SK-N-SH treated with all-trans-retinoic acid at 6 μM for 48 hours (cell line): ENCODE data around the gene TOMM7.

Source experiments
- BACH2 ChIP-seq: fragments of 250-450 bp; sonication (Bioruptor Pico); IDR thresholded peaks from 2 replicates; pipeline ENCODE4 v1.9.0; 2021; ENCODE audit warnings: mild to moderate bottlenecking, borderline replicate concordance
- CREB5 ChIP-seq: fragments of 250-450 bp; sonication (Bioruptor Pico); IDR thresholded peaks from 2 replicates; pipeline ENCODE4 v1.5.1; 2020; ENCODE audit warnings: low read depth, mild to moderate bottlenecking, moderate library complexity
- CSRNP3 ChIP-seq: fragments of 250-450 bp; sonication (Bioruptor Pico); IDR thresholded peaks from 2 replicates; pipeline ENCODE4 v1.5.1; 2021; ENCODE audit warnings: mild to moderate bottlenecking, moderate library complexity
- ESRRG ChIP-seq: fragments of 250-450 bp; sonication (Bioruptor Pico); IDR thresholded peaks from 2 replicates; pipeline ENCODE4 v1.6.1; 2021; ENCODE audit warnings: mild to moderate bottlenecking
- POU6F1 ChIP-seq: fragments of 250-450 bp; sonication (Bioruptor Pico); IDR thresholded peaks from 2 replicates; pipeline ENCODE4 v1.8.0; 2021; ENCODE audit warnings: low read depth, mild to moderate bottlenecking, moderate library complexity, borderline replicate concordance
- RARB ChIP-seq: fragments of 250-450 bp; sonication (Bioruptor Pico); IDR thresholded peaks from 2 replicates; pipeline ENCODE4 v1.8.0; 2021; ENCODE audit warnings: mild to moderate bottlenecking, moderate library complexity
- SNAI2 ChIP-seq: fragments of 250-450 bp; sonication (Bioruptor Pico); IDR thresholded peaks from 2 replicates; pipeline ENCODE4 v1.5.0; 2020; ENCODE audit warnings: mild to moderate bottlenecking, moderate library complexity
- TOX ChIP-seq: fragments of 250-450 bp; sonication (Bioruptor Pico); IDR thresholded peaks from 2 replicates; pipeline ENCODE4 v1.8.0; 2021; ENCODE audit warnings: mild to moderate bottlenecking, moderate library complexity, borderline replicate concordance
- ZFP3 ChIP-seq: fragments of 250-450 bp; sonication (Bioruptor Pico); IDR thresholded peaks from 2 replicates; pipeline ENCODE4 v1.5.0; 2020; ENCODE audit warnings: mild to moderate bottlenecking, moderate library complexity
- ZNF565 ChIP-seq: fragments of 450-650 bp; formaldehyde crosslinking; conservative IDR thresholded peaks from 2 replicates; pipeline ENCODE4 v1.5.0; 2020; ENCODE audit warnings: low read depth, mild to moderate bottlenecking, moderate library complexity
- ZNF70 ChIP-seq: fragments of 450-650 bp; formaldehyde crosslinking; IDR thresholded peaks from 2 replicates; pipeline ENCODE4 v1.5.0; 2020; ENCODE audit warnings: mild to moderate bottlenecking, moderate library complexity

- TF ChIP-seq BACH2 (CRISPR knock-in tag) (no peak), ZNF70 (CRISPR knock-in tag) (no peak), POU6F1 (CRISPR knock-in tag) (no peak), TOX (CRISPR knock-in tag) (no peak), CSRNP3 (CRISPR knock-in tag) (no peak), SNAI2 (CRISPR knock-in tag) (no peak), ZFP3 (no peak), RARB (CRISPR knock-in tag) (no peak), CREB5 (CRISPR knock-in tag) (no peak), ESRRG (CRISPR knock-in tag) (no peak), ZNF565 (CRISPR knock-in tag) (no peak)
Measured at GRCh38 chr7:22860337-22860736, 37.7 kb upstream of the TOMM7 start.
